HG03460 (cell line): ENCODE results near the gene CCDC121.
"Not testable (repeated sequence)": the region's sequence is repeated elsewhere in the genome, so short reads cannot be mapped to it uniquely, and the experiment has no call there.

Experiments
- ATAC-seq: cut with Tn5 transposase; IDR thresholded peaks from one replicate; pipeline ENCODE4 v1.9.1; 2021; ENCODE audit not compliant: unreplicated experiment

CCDC121 gene

GRCh38 chr2:27638037-27638637, 9.3 kb upstream of the CCDC121 start:
- no peak for ATAC-seq

GRCh38 chr2:27636766-27637165, 8.0 kb upstream of the CCDC121 start:
- no peak for ATAC-seq

DNA sequence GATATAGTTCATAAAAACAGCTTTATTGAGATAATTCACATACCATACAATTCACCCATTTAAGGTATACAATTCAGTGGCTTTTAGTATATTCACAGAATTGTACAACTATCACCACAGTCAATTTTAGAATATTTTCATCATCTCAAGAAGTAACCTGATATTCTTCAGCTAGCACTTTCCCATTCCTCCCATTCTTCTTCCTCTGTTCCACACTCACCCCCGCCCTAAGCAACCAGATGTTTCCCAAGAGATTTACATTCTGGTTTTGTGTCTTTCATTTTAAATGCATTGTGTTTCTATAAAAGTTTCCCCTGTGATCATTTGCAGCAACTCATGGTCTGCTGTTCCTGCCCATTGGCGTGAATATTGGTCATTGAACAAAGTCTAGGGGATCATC, 5.5 kb upstream of the CCDC121 start:
- ATAC-seq: no peak

- not testable (repeated sequence) for ATAC-seq
Observed at GRCh38 chr2:27630257-27630656, 1.4 kb upstream of the CCDC121 start.

- peak; percentile 30 for ATAC-seq
Observed at GRCh38 chr2:27627963-27628766, 647 bp downstream of the CCDC121 start.

DNA sequence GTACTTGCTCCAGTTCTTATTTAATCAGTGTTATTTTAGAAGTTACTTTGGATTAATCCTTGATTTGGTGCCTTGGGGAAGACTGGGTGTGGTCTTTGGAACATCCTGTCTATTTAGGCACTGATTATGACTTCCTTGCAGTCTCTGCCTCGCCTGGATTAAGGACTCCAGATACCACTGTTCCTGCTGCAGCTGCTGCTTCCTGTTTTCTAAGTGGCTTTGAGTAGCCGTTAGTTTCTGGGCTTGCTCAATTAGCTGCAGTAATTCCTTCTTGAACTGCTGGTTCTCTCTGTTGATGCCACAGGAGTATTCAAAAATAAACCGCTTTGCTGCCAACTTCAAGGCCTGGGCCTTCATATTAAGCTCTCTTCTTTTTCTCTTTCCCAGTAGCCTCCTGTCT, 1.9 kb downstream of the CCDC121 start:
- not testable (repeated sequence) for ATAC-seq

DNA sequence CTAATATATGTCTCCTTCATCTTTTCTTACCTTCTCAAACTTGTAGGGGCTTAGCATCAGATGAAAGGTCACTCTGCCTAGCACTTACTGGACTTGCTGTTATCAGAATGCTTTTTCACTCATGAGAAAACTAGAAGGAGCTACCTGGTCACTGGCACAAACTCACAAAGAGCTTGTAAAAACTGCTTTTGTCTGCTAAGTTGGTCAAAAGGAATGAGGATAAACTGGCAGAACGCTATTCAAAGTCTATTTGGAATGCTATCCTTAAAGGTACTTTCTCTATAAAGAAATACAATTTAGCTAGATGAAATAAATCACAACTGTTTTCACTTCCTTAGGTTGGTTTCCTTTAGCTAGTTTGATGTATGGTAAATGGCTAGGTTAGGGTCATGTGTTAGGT, 2.5 kb downstream of the CCDC121 start:
- ATAC-seq: not testable (repeated sequence)

DNA sequence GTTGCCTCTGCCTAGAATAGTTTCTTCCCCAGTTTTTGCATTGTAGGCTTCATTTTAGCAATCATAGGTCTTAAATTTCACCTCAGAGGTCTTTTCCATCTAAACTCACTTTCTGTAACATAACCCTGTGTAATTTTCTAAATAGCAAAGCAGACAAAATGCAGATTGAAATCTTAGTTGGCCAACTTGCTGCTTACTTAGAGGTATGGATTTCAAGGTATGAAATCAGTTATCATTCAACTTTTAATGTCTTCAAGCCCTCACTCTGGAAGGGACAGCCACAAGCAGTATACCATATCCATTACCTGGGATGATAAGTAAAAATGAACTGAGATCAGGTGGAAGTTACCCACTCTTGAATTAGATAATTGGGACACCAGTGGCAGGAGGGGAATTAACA, 3.9 kb downstream of the CCDC121 start:
- ATAC-seq: no peak

DNA sequence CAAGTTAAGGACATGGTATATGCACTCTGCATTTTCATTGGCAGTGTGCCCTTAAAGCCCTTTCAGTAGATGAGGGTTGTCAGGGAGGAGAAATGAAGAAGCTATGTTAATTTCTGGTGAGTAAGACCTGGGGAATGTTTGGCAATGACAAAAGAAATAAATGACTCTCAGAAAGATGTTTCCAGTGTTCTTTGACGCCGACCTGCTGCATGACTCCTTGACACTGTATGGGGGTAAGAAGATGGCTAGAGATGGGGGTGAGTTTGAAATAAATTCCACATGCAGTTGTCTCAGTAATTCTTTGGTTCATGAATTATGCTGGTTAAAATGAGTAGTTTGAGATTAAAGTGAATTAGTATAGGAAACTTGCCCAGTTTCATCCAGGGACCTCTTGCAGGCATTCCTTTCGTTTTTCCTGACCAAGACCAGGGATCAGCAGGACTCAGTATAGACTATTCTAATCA, 5.9 kb downstream of the CCDC121 start:
- no peak for ATAC-seq

- no peak for ATAC-seq
Observed at GRCh38 chr2:27621524-27621923, 7.3 kb downstream of the CCDC121 start.

- ATAC-seq: no peak
Observed at GRCh38 chr2:27615316-27615715, 13.5 kb downstream of the CCDC121 start.

- no peak for ATAC-seq
Observed at GRCh38 chr2:27613985-27614384, 14.8 kb downstream of the CCDC121 start.

- no peak for ATAC-seq
Observed at GRCh38 chr2:27606611-27607010, 22.2 kb downstream of the CCDC121 start.

- no peak for ATAC-seq
Observed at GRCh38 chr2:27596627-27597026, 32.2 kb downstream of the CCDC121 start.

- ATAC-seq: not testable (repeated sequence)
Observed at GRCh38 chr2:27595412-27595811, 33.4 kb downstream of the CCDC121 start.

DNA sequence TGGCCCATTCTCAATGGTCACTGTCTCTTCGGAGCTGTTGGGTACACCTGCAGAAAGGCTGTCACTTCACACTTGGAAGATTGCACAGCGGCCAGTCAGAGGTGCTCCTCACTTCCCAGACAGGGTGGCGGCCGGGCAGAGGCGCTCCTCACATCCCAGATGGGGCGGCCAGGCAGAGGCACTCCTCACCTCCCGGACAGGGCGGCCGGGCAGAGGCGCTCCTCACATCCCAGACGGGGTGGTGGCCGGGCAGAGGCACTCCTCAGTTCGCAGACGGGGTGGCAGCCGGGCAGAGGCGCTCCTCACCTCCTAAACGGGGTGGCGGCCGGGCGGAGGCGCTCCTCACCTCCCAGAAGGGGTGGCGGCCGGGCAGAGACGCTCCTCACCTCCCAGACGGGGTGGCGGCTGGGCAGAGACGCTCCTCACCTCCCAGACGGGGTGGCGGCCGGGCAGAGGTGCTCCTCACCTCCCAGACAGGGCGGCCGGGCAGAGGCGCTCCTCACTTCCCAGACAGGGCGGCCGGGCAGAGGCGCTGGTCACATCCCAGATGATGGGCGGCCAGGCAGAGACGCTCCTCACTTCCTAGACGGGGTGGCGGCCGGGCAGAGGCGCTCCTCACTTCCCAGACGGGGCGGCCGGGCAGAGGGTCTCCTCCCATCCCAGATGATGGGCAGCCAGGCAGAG, 34.6 kb downstream of the CCDC121 start:
- not testable (repeated sequence) for ATAC-seq

- ATAC-seq: no peak
Observed at GRCh38 chr2:27593240-27593639, 35.6 kb downstream of the CCDC121 start.

- no peak for ATAC-seq
Observed at GRCh38 chr2:27591745-27592144, 37.1 kb downstream of the CCDC121 start.

DNA sequence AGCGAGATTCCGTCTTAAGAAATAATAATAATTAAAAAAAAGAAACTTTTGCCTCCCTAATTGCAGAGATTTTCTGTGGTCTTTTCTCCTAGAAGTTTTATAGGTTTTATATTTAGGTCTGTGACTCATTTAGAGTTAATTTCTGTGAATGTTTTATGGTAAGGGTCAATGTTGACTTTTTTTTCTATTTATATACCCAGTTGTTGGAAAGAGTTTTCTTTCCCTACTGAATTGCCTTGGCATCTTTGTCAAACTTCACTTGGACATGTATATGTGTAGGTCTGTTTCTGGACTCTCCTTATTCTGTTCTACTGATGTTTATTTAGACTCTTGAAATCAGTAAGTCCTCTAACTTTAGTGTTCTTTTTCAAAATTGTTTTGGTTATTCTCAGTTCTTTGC, 40.5 kb downstream of the CCDC121 start:
- no peak for ATAC-seq

GRCh38 chr2:27587025-27587424, 41.8 kb downstream of the CCDC121 start:
- no peak for ATAC-seq

DNA sequence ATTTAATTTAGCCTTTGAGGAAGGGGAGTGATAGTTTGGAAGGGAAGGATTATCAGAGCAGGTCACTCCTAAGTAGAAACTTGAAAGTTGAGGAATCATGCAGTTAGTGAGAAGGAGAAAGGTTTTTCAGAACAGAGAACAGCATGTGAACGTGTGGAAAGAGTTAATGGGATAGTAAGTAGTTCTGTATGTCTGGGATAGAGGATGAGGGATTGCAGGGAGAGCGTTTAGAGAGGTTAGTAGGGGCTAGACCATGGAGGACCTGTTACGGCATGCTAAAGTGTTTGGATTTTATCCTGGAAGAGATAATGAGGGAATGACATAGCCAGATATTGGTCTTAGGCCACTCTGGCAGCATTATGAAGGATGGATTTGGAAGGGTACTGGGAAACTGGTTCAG, 44.2 kb downstream of the CCDC121 start:
- no peak for ATAC-seq

GRCh38 chr2:27583390-27583915, 45.4 kb downstream of the CCDC121 start:
- ATAC-seq: no peak
